Right renal cortex interstitium (tissue), 3 donors: Measurements from ENCODE around the gene TNK2. TPM values are rescaled to one million over a fixed set of nuclear protein-coding genes. Genes with fewer than 3 reads are reported as not detected.
"Not testable (repeated sequence)": the region's sequence is repeated elsewhere in the genome, so short reads cannot be mapped to it uniquely, and the experiment has no call there.

Source experiments
- DNase-seq, 3 donors: peaks; one replicate each; pipeline ENCODE4 v3.0.0-alpha.2; 2013; ENCODE audit warnings: low read depth in 3 of 3, low spot score in 2 of 3
- polyA plus RNA-seq, 3 donors: library from polyadenylated mRNA; unstranded; fragments of 120-200 nt; gene quantifications; one replicate each; pipeline ENCODE4 v1.2.1, GENCODE V29; 2013; ENCODE audit not compliant: insufficient read length in 3 of 3

The TNK2 gene
- 10 to 100 TPM; 18.8 to 23.2 (median 19.7) TPM for polyA plus RNA-seq

GRCh38 chr3:195907934-195908693 is at the start of gene TNK2:
TSS of gene TNK2 (minus strand) at chr3:195908551. CDS start at chr3:195888588, 19,963 bp downstream.
- no peak for DNase-seq

GRCh38 chr3:195956577-195956976 is 48.2 kb upstream of the TNK2 start:
- DNase-seq: no peak

GRCh38 chr3:195955416-195955841 is 47.1 kb upstream of the TNK2 start:
- DNase-seq: not testable (repeated sequence)

GRCh38 chr3:195954752-195955119 is 46.4 kb upstream of the TNK2 start:
- DNase-seq: not testable (repeated sequence)

GRCh38 chr3:195954052-195954751 is 45.9 kb upstream of the TNK2 start:
- peak in 1 of 3 donors; percentile 36 for DNase-seq

GRCh38 chr3:195952590-195952989 is 44.2 kb upstream of the TNK2 start:
- DNase-seq: not testable (repeated sequence)

GRCh38 chr3:195951443-195952177 is 43.3 kb upstream of the TNK2 start:
- DNase-seq: not testable (repeated sequence)

GRCh38 chr3:195950731-195951130 is 42.4 kb upstream of the TNK2 start:
- not testable (repeated sequence) for DNase-seq

- DNase-seq: not testable (repeated sequence)
These were observed 41.8 kb upstream of the TNK2 start for GRCh38 chr3:195950164-195950563.

- not testable (repeated sequence) for DNase-seq
These were observed 38.8 kb upstream of the TNK2 start for GRCh38 chr3:195946910-195947699.

- DNase-seq: not testable (repeated sequence)
These were observed 33.0 kb upstream of the TNK2 start for GRCh38 chr3:195941265-195941815.

GRCh38 chr3:195940806-195941205 is 32.5 kb upstream of the TNK2 start:
- DNase-seq: not testable (repeated sequence)

- not testable (repeated sequence) for DNase-seq
These were observed 31.4 kb upstream of the TNK2 start for GRCh38 chr3:195939526-195940470.

- DNase-seq: not testable (repeated sequence)
These were observed 24.7 kb upstream of the TNK2 start for GRCh38 chr3:195933044-195933430.

GRCh38 chr3:195932418-195933043 is 24.2 kb upstream of the TNK2 start:
- DNase-seq: no peak

- DNase-seq: no peak
These were observed 23.4 kb upstream of the TNK2 start for GRCh38 chr3:195931582-195932273.

GRCh38 chr3:195929452-195929851 is 21.1 kb upstream of the TNK2 start:
- DNase-seq: no peak

- no peak for DNase-seq
These were observed 13.0 kb upstream of the TNK2 start for GRCh38 chr3:195921334-195921791.
